Activated B cell treated with CpG ODN at 0.5 μM for 24 hours (primary cell): ENCODE results near the gene SFPQ. TPM values are rescaled to one million over a fixed set of nuclear protein-coding genes. Genes with fewer than 3 reads are reported as not detected.

Experiments
- ATAC-seq: fragments of 200-7000 bp; cut with Tn5 transposase; one replicate; pipeline ENCODE4 v1.10.0; 2021; ENCODE audit warnings: low read depth, mild to moderate bottlenecking, moderate library complexity
- CTCF ChIA-PET: fragments of 350-600 bp; sonication (Branson Sonifier 250); formaldehyde crosslinking; loops from one replicate; lab custom pipeline; 2021; ENCODE audit warnings: antibody characterized with exemption; lab: Charles Lee
- POLR2A ChIA-PET: fragments of 350-600 bp; sonication (Branson Sonifier 250); formaldehyde crosslinking; loops from one replicate; lab custom pipeline; 2021; ENCODE audit warnings: antibody characterized with exemption; lab: Charles Lee
- DNase-seq: peaks from one replicate; pipeline ENCODE4 v3.0.0; 2022
- H3K27ac Mint-ChIP-seq: one replicate; pipeline ENCODE4 v1.8.0; 2020; ENCODE audit warnings: mixed read lengths
- H3K27me3 Mint-ChIP-seq: one replicate; pipeline ENCODE4 v1.8.0; 2021; ENCODE audit warnings: mixed read lengths
- H3K36me3 Mint-ChIP-seq: one replicate; pipeline ENCODE4 v1.8.0; 2021; ENCODE audit warnings: low read depth, mixed read lengths
- H3K4me1 Mint-ChIP-seq: one replicate; pipeline ENCODE4 v1.8.0; 2021; ENCODE audit warnings: mixed read lengths
- H3K4me3 Mint-ChIP-seq: one replicate; pipeline ENCODE4 v1.8.0; 2020; ENCODE audit warnings: mild to moderate bottlenecking, mixed read lengths
- H3K9me3 Mint-ChIP-seq: one replicate; pipeline ENCODE4 v1.8.0; 2020; ENCODE audit warnings: mixed read lengths
- CTCF ChIP-seq: fragments of 200-600 bp; IDR thresholded peaks from one replicate; pipeline ENCODE4 v1.8.0; 2022; ENCODE audit warnings: antibody characterized with exemption, mild to moderate bottlenecking
- intact Hi-C: fragments of 100-400 bp; cut with micrococcal nuclease; formaldehyde crosslinking; loops from one replicate; pipeline ENCODE4 v1.15.1; 2024
- total RNA-seq: library from RNA; stranded (reverse); gene quantifications from 2 replicates; pipeline ENCODE4 v1.2.3, GENCODE V29; 2022

Gene SFPQ
- total RNA-seq, 1 donor from 2014 or later: 429 TPM

GRCh38 chr1:35192056-35192852, 691 bp downstream of the SFPQ start:
- H3K4me1 Mint-ChIP-seq: peaks cover 43% of the 10 kb centered on the region
- H3K27me3 Mint-ChIP-seq: no peaks in the 10 kb centered on the region
- DNase-seq (peak; percentile 90), ATAC-seq (peak; percentile 49)
- intact Hi-C loops: loop anchor here (2.0 to 5.0 kb wide), 4 partner anchors 211 to 1845 kb away; partner anchors contain the start of genes KIAA0319L, NCDN and THRAP3
- H3K36me3 Mint-ChIP-seq: peaks cover 48% of the 10 kb centered on the region
- peak overlapping the region; percentile 98 for H3K27ac Mint-ChIP-seq
- no peaks in the 10 kb centered on the region for H3K9me3 Mint-ChIP-seq
- TF ChIP-seq CTCF: no peak
- H3K4me3 Mint-ChIP-seq: peak overlapping the region; percentile 95
- ChIA-PET CTCF (interaction anchor here (0.6 to 1.0 kb wide), 2 partner anchors 10 to 259 kb away, joined by 3 read pairs; no protein-coding TSS in a partner anchor), POLR2A (interaction anchor here (0.8 to 1.6 kb wide), 13 partner anchors 9 to 332 kb away, joined by 3 to 20 read pairs (median 6); partner anchors contain the start of genes DLGAP3, SMIM12, TMEM35B and ZMYM1)

GRCh38 chr1:35191429-35192055, 1.4 kb downstream of the SFPQ start:
- H3K4me1 Mint-ChIP-seq: peaks cover 47% of the 10 kb centered on the region
- POLR2A ChIA-PET: interaction anchor here (1.3 to 1.4 kb wide), 2 partner anchors 10 to 206 kb away, joined by 3 to 4 read pairs; partner anchors contain the start of gene TMEM35B

DNA sequence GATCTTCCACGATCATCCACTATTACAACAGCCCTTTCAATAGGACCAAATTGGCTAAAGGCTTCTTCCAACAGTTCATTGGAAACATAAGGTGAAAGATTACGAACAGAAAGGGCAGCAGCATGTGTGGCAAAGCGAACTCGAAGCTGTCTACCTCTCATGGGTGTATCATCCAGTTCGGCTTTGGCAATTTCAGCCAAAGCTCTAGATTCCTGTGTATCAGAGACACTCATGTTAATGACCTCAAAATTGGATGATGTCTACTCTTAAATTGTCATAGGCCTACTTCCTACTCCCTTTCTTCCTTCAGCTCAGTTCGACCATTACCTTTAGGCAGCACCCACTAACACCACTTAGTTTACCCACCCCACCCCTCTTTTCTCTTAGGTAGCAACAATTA, 2.2 kb downstream of the SFPQ start:
- Mint-ChIP-seq H3K36me3 (peaks cover 62% of the 10 kb centered on the region), H3K4me3 (peak overlapping the region; percentile 94), H3K27ac (peak overlapping the region; percentile 85), H3K9me3 (no peaks in the 10 kb centered on the region), H3K27me3 (no peaks in the 10 kb centered on the region), H3K4me1 (peaks cover 53% of the 10 kb centered on the region)
- intact Hi-C loops: loop anchor here (5.0 kb wide), 2 partner anchors 1032 to 1843 kb away; partner anchors contain the start of gene THRAP3
- TF ChIP-seq CTCF: no peak
- ChIA-PET CTCF (no interaction called here), POLR2A (interaction anchor here (0.9 to 1.4 kb wide), 3 partner anchors 9 to 205 kb away, joined by 3 to 4 read pairs (median 3); partner anchors contain the start of gene TMEM35B)
- DNase-seq (no peak), ATAC-seq (no peak)

More at GRCh38 chr1:35191429-35192055, 1.4 kb downstream of the SFPQ start:
- no peak for DNase-seq
- Mint-ChIP-seq H3K4me3 (peak overlapping the region; percentile 94), H3K27me3 (no peaks in the 10 kb centered on the region), H3K36me3 (peaks cover 55% of the 10 kb centered on the region), H3K9me3 (no peaks in the 10 kb centered on the region), H3K27ac (peak overlapping the region; percentile 85)
- intact Hi-C loops: loop anchor here (2.0 to 5.0 kb wide), 4 partner anchors 211 to 1844 kb away; partner anchors contain the start of genes KIAA0319L, NCDN and THRAP3
- TF ChIP-seq CTCF: no peak
- CTCF ChIA-PET: no interaction called here
- no peak for ATAC-seq

GRCh38 chr1:35188578-35189392, 4.2 kb downstream of the SFPQ start:
- Mint-ChIP-seq H3K4me3 (peak overlapping the region; percentile 11), H3K36me3 (peaks cover 82% of the 10 kb centered on the region), H3K27ac (peak overlapping the region; percentile 18), H3K27me3 (no peaks in the 10 kb centered on the region), H3K9me3 (no peaks in the 10 kb centered on the region), H3K4me1 (peaks cover 68% of the 10 kb centered on the region)
- ChIA-PET CTCF (interaction anchor here (2.3 kb wide), 1 partner anchor 13 kb away, joined by 6 read pairs; no protein-coding TSS in a partner anchor), POLR2A (interaction anchor here (1.1 kb wide), 1 partner anchor 80 kb away, joined by 3 read pairs; the partner anchor contains the start of gene ZMYM4)
- DNase-seq (no peak), ATAC-seq (no peak)
- no peak for TF ChIP-seq CTCF
- intact Hi-C loops: no loop called here
